ENCODE results near the gene DNAJC24.

DNA sequence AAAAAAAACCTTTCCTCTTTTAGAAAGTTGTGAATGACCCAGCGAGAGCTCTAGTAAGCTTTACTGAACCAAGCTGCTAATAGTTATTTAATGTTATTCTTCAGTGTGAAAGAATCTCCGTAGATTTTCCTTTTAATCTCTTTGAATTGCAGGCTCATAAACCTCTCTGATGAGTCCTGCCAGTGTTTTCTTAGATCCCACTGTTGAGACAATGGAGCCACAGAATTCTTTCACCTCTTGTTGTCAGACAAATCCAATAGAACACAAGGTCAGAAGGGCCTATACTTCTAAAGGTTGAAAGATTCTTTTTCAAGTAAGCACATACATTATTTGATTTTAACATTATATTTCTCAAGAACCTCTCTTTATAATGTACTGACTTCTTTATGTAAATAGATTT, 52.2 kb downstream of the DNAJC24 start:
- TF ChIP-seq, protein P1, sequence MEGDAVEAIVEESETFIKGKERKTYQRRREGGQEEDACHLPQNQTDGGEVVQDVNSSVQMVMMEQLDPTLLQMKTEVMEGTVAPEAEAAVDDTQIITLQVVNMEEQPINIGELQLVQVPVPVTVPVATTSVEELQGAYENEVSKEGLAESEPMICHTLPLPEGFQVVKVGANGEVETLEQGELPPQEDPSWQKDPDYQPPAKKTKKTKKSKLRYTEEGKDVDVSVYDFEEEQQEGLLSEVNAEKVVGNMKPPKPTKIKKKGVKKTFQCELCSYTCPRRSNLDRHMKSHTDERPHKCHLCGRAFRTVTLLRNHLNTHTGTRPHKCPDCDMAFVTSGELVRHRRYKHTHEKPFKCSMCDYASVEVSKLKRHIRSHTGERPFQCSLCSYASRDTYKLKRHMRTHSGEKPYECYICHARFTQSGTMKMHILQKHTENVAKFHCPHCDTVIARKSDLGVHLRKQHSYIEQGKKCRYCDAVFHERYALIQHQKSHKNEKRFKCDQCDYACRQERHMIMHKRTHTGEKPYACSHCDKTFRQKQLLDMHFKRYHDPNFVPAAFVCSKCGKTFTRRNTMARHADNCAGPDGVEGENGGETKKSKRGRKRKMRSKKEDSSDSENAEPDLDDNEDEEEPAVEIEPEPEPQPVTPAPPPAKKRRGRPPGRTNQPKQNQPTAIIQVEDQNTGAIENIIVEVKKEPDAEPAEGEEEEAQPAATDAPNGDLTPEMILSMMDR (IDR thresholded peaks at IDR 0.05) = no peak
- no peak for TF ChIP-seq POLR2A (IDR thresholded peaks at IDR 0.05)
- no peak for TF ChIP-seq EP300 (IDR thresholded peaks at IDR 0.05)
